HG02623 (cell line): ENCODE results near the gene LINGO1.

Experiments used
- ATAC-seq: cut with Tn5 transposase; IDR thresholded peaks from one replicate; pipeline ENCODE4 v1.9.1; 2021; ENCODE audit warnings: moderate library complexity; ENCODE audit not compliant: unreplicated experiment

The LINGO1 gene

GRCh38 chr15:77617476-77618230 lies 15.1 kb downstream of the LINGO1 start:
- ATAC-seq: no peak

GRCh38 chr15:77616072-77616471 lies 16.6 kb downstream of the LINGO1 start:
- ATAC-seq: no peak

GRCh38 chr15:77615472-77615871 lies 17.2 kb downstream of the LINGO1 start:
- no peak for ATAC-seq

- no peak for ATAC-seq
These were observed 18.4 kb downstream of the LINGO1 start for GRCh38 chr15:77614251-77614806.

- no peak for ATAC-seq
These were observed 18.9 kb downstream of the LINGO1 start for GRCh38 chr15:77613814-77614213.

GRCh38 chr15:77612958-77613601 lies 19.6 kb downstream of the LINGO1 start:
- no peak for ATAC-seq

- no peak for ATAC-seq
These were observed 20.9 kb downstream of the LINGO1 start for GRCh38 chr15:77611767-77612166.

GRCh38 chr15:77610731-77611130 lies 22.0 kb downstream of the LINGO1 start:
- ATAC-seq: no peak

- no peak for ATAC-seq
These were observed 23.2 kb downstream of the LINGO1 start for GRCh38 chr15:77609558-77609957.

GRCh38 chr15:77608774-77609173 lies 23.9 kb downstream of the LINGO1 start:
- ATAC-seq: no peak

GRCh38 chr15:77607894-77608261 lies 24.8 kb downstream of the LINGO1 start:
- ATAC-seq: no peak

- ATAC-seq: no peak
These were observed 25.4 kb downstream of the LINGO1 start for GRCh38 chr15:77607111-77607893.

GRCh38 chr15:77606142-77607034 lies 26.3 kb downstream of the LINGO1 start:
- ATAC-seq: no peak

- no peak for ATAC-seq
These were observed 27.2 kb downstream of the LINGO1 start for GRCh38 chr15:77605547-77605946.

GRCh38 chr15:77604973-77605372 lies 27.7 kb downstream of the LINGO1 start:
- ATAC-seq: no peak

- no peak for ATAC-seq
These were observed 28.9 kb downstream of the LINGO1 start for GRCh38 chr15:77603611-77604336.

GRCh38 chr15:77602800-77603199 lies 29.9 kb downstream of the LINGO1 start:
- no peak for ATAC-seq

GRCh38 chr15:77599899-77600298 lies 32.8 kb downstream of the LINGO1 start:
- ATAC-seq: no peak

- no peak for ATAC-seq
These were observed 33.4 kb downstream of the LINGO1 start for GRCh38 chr15:77599357-77599756.

- no peak for ATAC-seq
These were observed 34.1 kb downstream of the LINGO1 start for GRCh38 chr15:77598644-77599043.
